Transverse colon (tissue), 3 donors: Measurements from ENCODE around the gene ATOSA.

ENCODE experiments used
- CTCF ChIP-seq, 5 experiments: fragments of 200-600 bp in 3 of 5; fragments of 450-650 bp in 2 of 5; sonication (generic) in 3 of 5; IDR thresholded peaks; 1 replicate in 2 of 5; 2 replicates in 3 of 5; pipeline ENCODE4 v1.5.1; 2016 to 2017; ENCODE audit warnings: antibody characterized with exemption in 5 of 5, inconsistent platforms in 3 of 5, mild to moderate bottlenecking in 2 of 5, moderate library complexity in 1 of 5
- POLR2A ChIP-seq: fragments of 450-650 bp; IDR thresholded peaks from one replicate; pipeline ENCODE4 v1.6.1; 2016; ENCODE audit warnings: antibody characterized with exemption, mild to moderate bottlenecking, moderate library complexity

DNA sequence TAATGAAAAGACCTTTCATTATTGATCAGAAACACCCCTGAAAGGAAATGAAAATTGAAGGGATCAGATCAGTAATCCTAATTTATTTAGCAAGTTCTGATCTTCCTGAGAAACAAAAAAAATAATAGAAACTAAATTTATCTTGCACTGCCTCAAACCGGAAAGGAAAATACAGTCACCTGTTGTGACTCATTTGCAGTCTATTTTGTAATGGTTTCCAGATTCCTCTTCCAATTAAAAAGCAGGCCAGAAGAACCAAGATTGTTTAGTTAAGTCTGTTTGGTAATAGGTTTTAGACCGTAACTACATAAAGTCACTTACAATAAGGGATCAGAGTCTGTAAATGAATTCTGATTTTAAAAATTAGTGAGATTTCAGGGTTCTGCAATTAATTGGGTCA is 49.7 kb upstream of the ATOSA start:
- TF ChIP-seq CTCF (IDR thresholded peaks at IDR 0.05) (no peak), POLR2A (no peak)
